Erythroblast (primary cell): ENCODE measurements around the gene TMC1.

Experiments used
- GATA1 ChIP-seq: IDR thresholded peaks from 2 replicates; pipeline ENCODE4 v1.6.1; 2011; ENCODE audit warnings: low read depth, mild to moderate bottlenecking, control low read depth, low read length, moderate library complexity
- POLR2A ChIP-seq: IDR thresholded peaks from 2 replicates; pipeline ENCODE4 v1.6.1; 2011; ENCODE audit warnings: mild to moderate bottlenecking, low read length

- no peak for TF ChIP-seq POLR2A
- TF ChIP-seq GATA1 = no peak
These were observed 60.3 kb downstream of the TMC1 start for GRCh38 chr9:72581694-72582093.
